WTC11 (cell line): ENCODE data around the gene C17orf58. TPM values are rescaled to one million over a fixed set of nuclear protein-coding genes. Genes with fewer than 3 reads are reported as not detected.
A peak's percentile ranks its signal among the peaks of the same experiment; 100 is the strongest.

Experiments used
- ERG ChIP-seq: fragments of 250-450 bp; sonication (Bioruptor Pico); IDR thresholded peaks from 2 replicates; pipeline ENCODE4 v1.8.0; 2021; ENCODE audit warnings: mild to moderate bottlenecking
- FOXK1 ChIP-seq: sonication (generic); formaldehyde crosslinking; IDR thresholded peaks from 2 replicates; pipeline ENCODE4 v1.8.0; 2022; ENCODE audit warnings: mild to moderate bottlenecking, moderate library complexity, missing genetic modification reagents
- FOXP1 ChIP-seq: sonication (generic); formaldehyde crosslinking; IDR thresholded peaks from 2 replicates; pipeline ENCODE4 v1.8.0; 2022; ENCODE audit warnings: missing genetic modification reagents, mild to moderate bottlenecking, moderate library complexity, borderline replicate concordance
- GRHL2 ChIP-seq: fragments of 250-450 bp; sonication (Bioruptor Pico); IDR thresholded peaks from 2 replicates; pipeline ENCODE4 v1.8.0; 2022; ENCODE audit warnings: mild to moderate bottlenecking, moderate library complexity; ENCODE audit not compliant: insufficient replicate concordance, severe bottlenecking
- MXD4 ChIP-seq: fragments of 250-450 bp; sonication (Bioruptor Pico); IDR thresholded peaks from 2 replicates; pipeline ENCODE4 v1.8.0; 2021; ENCODE audit warnings: mild to moderate bottlenecking, moderate library complexity, borderline replicate concordance
- MYBL2 ChIP-seq: sonication (generic); formaldehyde crosslinking; IDR thresholded peaks from 2 replicates; pipeline ENCODE4 v1.8.1; 2023; ENCODE audit warnings: mild to moderate bottlenecking, moderate library complexity, missing genetic modification reagents
- NFYB ChIP-seq: sonication (generic); formaldehyde crosslinking; conservative IDR thresholded peaks from 2 replicates; pipeline ENCODE4 v1.8.0; 2022; ENCODE audit warnings: low read depth, missing genetic modification reagents
- OVOL2 ChIP-seq: fragments of 250-450 bp; sonication (Bioruptor Pico); IDR thresholded peaks from 2 replicates; pipeline ENCODE4 v1.9.0; 2021; ENCODE audit warnings: mild to moderate bottlenecking, borderline replicate concordance
- PRDM15 ChIP-seq: sonication (generic); formaldehyde crosslinking; IDR thresholded peaks from 2 replicates; pipeline ENCODE4 v1.8.0; 2022; ENCODE audit warnings: missing genetic modification reagents
- RELA ChIP-seq: sonication (generic); formaldehyde crosslinking; IDR thresholded peaks from 2 replicates; pipeline ENCODE4 v1.8.1; 2022; ENCODE audit warnings: missing genetic modification reagents, mild to moderate bottlenecking, borderline replicate concordance
- SMAD4 ChIP-seq: sonication (generic); formaldehyde crosslinking; IDR thresholded peaks from 2 replicates; pipeline ENCODE4 v1.8.0; 2022; ENCODE audit warnings: mild to moderate bottlenecking, missing genetic modification reagents
- STAT6 ChIP-seq: sonication (generic); formaldehyde crosslinking; conservative IDR thresholded peaks from 2 replicates; pipeline ENCODE4 v1.8.1; 2023; ENCODE audit warnings: mild to moderate bottlenecking, low read depth, missing genetic modification reagents, moderate library complexity
- USF1 ChIP-seq: sonication (generic); formaldehyde crosslinking; IDR thresholded peaks from 2 replicates; pipeline ENCODE4 v1.8.0; 2022; ENCODE audit warnings: mild to moderate bottlenecking, missing genetic modification reagents
- USF2 ChIP-seq: sonication (generic); formaldehyde crosslinking; IDR thresholded peaks from 2 replicates; pipeline ENCODE4 v1.8.1; 2023; ENCODE audit warnings: mild to moderate bottlenecking, missing genetic modification reagents, moderate library complexity
- ZBTB21 ChIP-seq: sonication (generic); formaldehyde crosslinking; IDR thresholded peaks from 2 replicates; pipeline ENCODE4 v1.8.1; 2023; ENCODE audit warnings: mild to moderate bottlenecking, missing genetic modification reagents, borderline replicate concordance
- ZNF138 ChIP-seq: sonication (generic); formaldehyde crosslinking; conservative IDR thresholded peaks from 2 replicates; pipeline ENCODE4 v1.8.1; 2022; ENCODE audit warnings: mild to moderate bottlenecking, moderate library complexity, missing genetic modification reagents
- ZNF219 ChIP-seq: sonication (generic); formaldehyde crosslinking; IDR thresholded peaks from 2 replicates; pipeline ENCODE4 v1.8.0; 2023; ENCODE audit warnings: missing genetic modification reagents, mild to moderate bottlenecking, borderline replicate concordance
- ZNF232 ChIP-seq: sonication (generic); formaldehyde crosslinking; IDR thresholded peaks from 2 replicates; pipeline ENCODE4 v1.8.0; 2022; ENCODE audit warnings: mild to moderate bottlenecking, missing genetic modification reagents
- ZNF317 ChIP-seq: sonication (generic); formaldehyde crosslinking; IDR thresholded peaks from 2 replicates; pipeline ENCODE4 v1.8.1; 2023; ENCODE audit warnings: low read depth, mild to moderate bottlenecking, moderate library complexity, missing genetic modification reagents, borderline replicate concordance
- ZNF396 ChIP-seq: fragments of 250-450 bp; sonication (Bioruptor Pico); IDR thresholded peaks from 2 replicates; pipeline ENCODE4 v1.8.0; 2021; ENCODE audit warnings: mild to moderate bottlenecking, moderate library complexity, borderline replicate concordance
- ZNF532 ChIP-seq: fragments of 250-450 bp; sonication (Bioruptor Pico); IDR thresholded peaks from 2 replicates; pipeline ENCODE4 v1.9.0; 2021; ENCODE audit warnings: mild to moderate bottlenecking, borderline replicate concordance
- ZNF671 ChIP-seq: fragments of 250-450 bp; sonication (Bioruptor Pico); IDR thresholded peaks from 2 replicates; pipeline ENCODE4 v1.8.0; 2021; ENCODE audit warnings: mild to moderate bottlenecking
- ZSCAN18 ChIP-seq: fragments of 250-450 bp; sonication (Bioruptor Pico); IDR thresholded peaks from 2 replicates; pipeline ENCODE4 v2.1.2; 2022; ENCODE audit warnings: mild to moderate bottlenecking, moderate library complexity
- total RNA-seq: library from RNA; stranded (reverse); gene quantifications from 3 replicates; pipeline ENCODE4 v1.2.3, GENCODE V29; 2021

The C17orf58 gene
- total RNA-seq, 1 experiment from 2014 or later = 28.2 TPM

GRCh38 chr17:68035523-68036303 is 39.4 kb upstream of the C17orf58 start, which contains the start of gene KPNA2 (continued):
- no peak for TF ChIP-seq ZNF532 (CRISPR knock-in tag)
- peak; percentile 99 for TF ChIP-seq MYBL2 (CRISPR knock-in tag)
- no peak for TF ChIP-seq ZNF396
- no peak for TF ChIP-seq ZSCAN18 (CRISPR knock-in tag)
- TF ChIP-seq USF2 (CRISPR knock-in tag) = no peak; the same call in 1 of the 2 replicates
- TF ChIP-seq ERG = peak; percentile 77; the same call in 1 of the 2 replicates
- no peak for TF ChIP-seq ZBTB21 (CRISPR knock-in tag)
- TF ChIP-seq GRHL2 (CRISPR knock-in tag) = no peak
- peak; percentile 81 for TF ChIP-seq NFYB (CRISPR knock-in tag)
- no peak for TF ChIP-seq OVOL2
- TF ChIP-seq FOXP1 = peak; percentile 91
- TF ChIP-seq SMAD4 (CRISPR knock-in tag) = peak; percentile 40; the same call in 1 of the 2 replicates
- TF ChIP-seq ZNF232 (CRISPR knock-in tag) = peak; percentile 86; the same call in 1 of the 2 replicates
- TF ChIP-seq ZNF219 (CRISPR knock-in tag) = no peak
- peak; percentile 83 for TF ChIP-seq FOXK1 (CRISPR knock-in tag)
- TF ChIP-seq ZNF671 (CRISPR knock-in tag) = no peak
- TF ChIP-seq STAT6 (CRISPR knock-in tag) = no peak
- peak; percentile 80; the same call in 1 of the 2 replicates for TF ChIP-seq RELA (CRISPR knock-in tag)
- TF ChIP-seq ZNF317 (CRISPR knock-in tag) = peak; percentile 31; the same call in 1 of the 2 replicates
- TF ChIP-seq MXD4 = no peak
- TF ChIP-seq USF1 (CRISPR knock-in tag) = peak; percentile 60; the same call in 1 of the 2 replicates
- TF ChIP-seq PRDM15 (CRISPR knock-in tag) = no peak
- no peak for TF ChIP-seq ZNF138
